ENCODE data around the gene SNX9.

- TF ChIP-seq RAD21 (IDR thresholded peaks at IDR 0.05; ENCODE audit: low read length) (peak; percentile 15; the same call in 1 of the 2 replicates), POLR2A (IDR thresholded peaks at IDR 0.05; ENCODE audit: low read depth, low read length) (no peak), CTCF (conservative IDR thresholded peaks at IDR 0.05; ENCODE audit: low read depth, low read length) (no peak), SMC3 (IDR thresholded peaks at IDR 0.05; ENCODE audit: low read depth, low read length) (no peak), BHLHE40 (IDR thresholded peaks at IDR 0.05; ENCODE audit: low read depth, low read length) (no peak), MAZ (IDR thresholded peaks at IDR 0.05; ENCODE audit: borderline replicate concordance, low read depth, low read length) (no peak), USF2 (IDR thresholded peaks at IDR 0.05; ENCODE audit: low read depth, low read length) (no peak), MAFK (IDR thresholded peaks at IDR 0.05; ENCODE audit: low read depth, low read length) (no peak), RCOR1 (IDR thresholded peaks at IDR 0.05; ENCODE audit: insufficient replicate concordance, low read length) (no peak), CHD1 (IDR thresholded peaks at IDR 0.05; ENCODE audit: low read depth, low read length) (no peak), CEBPB (IDR thresholded peaks at IDR 0.05; ENCODE audit: low read depth, low read length) (no peak)
Measured at GRCh38 chr6:157898169-157898568, 75.1 kb downstream of the SNX9 start.

Measured in IMR-90 (cell line).